ENCODE results near the gene CGNL1.

Gene CGNL1

GRCh38 chr15:57575363-57575762 is 199.1 kb downstream of the CGNL1 start:
- no peak for DNase-seq (ENCODE audit: low spot score)

- no peak for DNase-seq (ENCODE audit: low spot score)
These were observed 202.1 kb downstream of the CGNL1 start for GRCh38 chr15:57578288-57578900.

GRCh38 chr15:57580428-57580827 is 204.1 kb downstream of the CGNL1 start:
- no peak for DNase-seq (ENCODE audit: low spot score)

GRCh38 chr15:57580866-57581265 is 204.6 kb downstream of the CGNL1 start:
- no peak for DNase-seq (ENCODE audit: low spot score)

DNA sequence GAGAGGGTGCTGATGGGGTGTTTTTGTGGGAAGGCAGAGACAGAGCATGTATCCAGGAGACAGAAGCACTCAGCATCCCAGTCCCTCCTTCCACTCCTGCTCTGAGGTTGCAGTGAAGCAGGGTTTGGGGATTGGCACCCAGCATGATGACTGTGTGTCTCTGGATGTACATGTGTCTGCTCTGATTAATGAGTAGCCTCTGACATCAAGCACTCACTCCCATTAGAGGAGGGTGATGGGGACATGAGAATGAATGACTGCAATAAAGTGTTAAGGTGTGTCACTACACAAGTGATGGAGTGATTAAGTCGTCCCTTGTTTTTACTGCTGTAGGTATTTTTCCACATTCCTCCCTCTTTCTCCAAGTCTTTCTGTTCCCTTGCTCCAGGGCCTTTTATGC is 205.8 kb downstream of the CGNL1 start:
- DNase-seq (ENCODE audit: low spot score), result no peak

GRCh38 chr15:57583282-57583681 is 207.0 kb downstream of the CGNL1 start:
- no peak for DNase-seq (ENCODE audit: low spot score)

- no peak for DNase-seq (ENCODE audit: low spot score)
These were observed 207.4 kb downstream of the CGNL1 start for GRCh38 chr15:57583720-57584119.

- no peak for DNase-seq (ENCODE audit: low spot score)
These were observed 210.5 kb downstream of the CGNL1 start for GRCh38 chr15:57586661-57587424.

GRCh38 chr15:57589281-57589680 is 213.0 kb downstream of the CGNL1 start:
- no peak for DNase-seq (ENCODE audit: low spot score)

DNA sequence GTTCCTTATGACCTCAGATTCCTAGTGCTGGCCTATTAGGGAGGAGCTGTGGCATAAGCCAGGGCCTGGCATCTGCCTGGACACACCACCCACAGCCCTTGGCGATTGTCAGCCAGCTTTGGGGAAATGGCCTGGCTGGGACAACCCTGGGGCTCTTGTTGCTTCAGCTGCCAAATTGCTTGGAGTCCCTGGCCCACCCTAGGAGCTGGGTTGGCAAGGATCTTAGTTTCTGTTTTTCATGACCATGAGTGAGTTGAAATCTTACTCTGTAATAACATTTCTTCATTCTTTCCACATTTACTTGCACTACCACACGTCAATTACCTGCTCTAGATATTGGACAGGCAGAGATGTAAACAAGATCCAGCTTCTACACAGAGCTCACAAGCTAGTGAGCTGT is 213.4 kb downstream of the CGNL1 start:
- no peak for DNase-seq (ENCODE audit: low spot score)

GRCh38 chr15:57591237-57591821 is 215.0 kb downstream of the CGNL1 start:
- DNase-seq (ENCODE audit: low spot score), result no peak

DNA sequence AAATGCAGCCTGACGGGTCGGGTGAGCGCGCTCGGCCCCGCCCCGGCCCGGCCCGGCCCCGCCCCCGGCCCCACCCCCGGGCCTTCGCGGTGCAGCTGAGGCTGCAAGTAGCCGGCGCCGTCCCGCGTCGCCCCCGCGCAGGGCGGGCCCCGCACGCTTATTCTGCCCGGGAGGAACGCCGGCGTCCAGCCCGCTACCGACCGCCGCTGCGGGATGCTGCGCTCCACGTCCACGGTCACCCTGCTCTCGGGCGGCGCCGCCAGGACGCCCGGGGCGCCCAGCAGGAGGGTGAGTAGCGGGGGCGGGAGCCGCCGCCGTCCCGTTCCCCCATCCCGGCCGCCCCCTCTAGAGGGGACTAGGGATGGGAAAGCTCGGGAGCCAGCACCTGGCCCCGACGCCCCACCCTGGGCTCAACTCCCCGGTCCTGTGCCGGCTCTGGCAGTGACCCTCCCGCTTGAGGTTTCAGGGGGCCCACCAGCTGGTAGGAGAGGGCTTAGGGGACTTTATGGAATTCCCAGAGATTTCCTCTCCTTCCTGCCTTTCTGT is 215.6 kb downstream of the CGNL1 start, which contains the start of gene MYZAP:
TSS of gene MYZAP (plus strand) at position 83 of the 546 bp plus-strand sequence. CDS start at position 214, 131 bp downstream.
- DNase-seq (ENCODE audit: low spot score), result peak; percentile 51

DNA sequence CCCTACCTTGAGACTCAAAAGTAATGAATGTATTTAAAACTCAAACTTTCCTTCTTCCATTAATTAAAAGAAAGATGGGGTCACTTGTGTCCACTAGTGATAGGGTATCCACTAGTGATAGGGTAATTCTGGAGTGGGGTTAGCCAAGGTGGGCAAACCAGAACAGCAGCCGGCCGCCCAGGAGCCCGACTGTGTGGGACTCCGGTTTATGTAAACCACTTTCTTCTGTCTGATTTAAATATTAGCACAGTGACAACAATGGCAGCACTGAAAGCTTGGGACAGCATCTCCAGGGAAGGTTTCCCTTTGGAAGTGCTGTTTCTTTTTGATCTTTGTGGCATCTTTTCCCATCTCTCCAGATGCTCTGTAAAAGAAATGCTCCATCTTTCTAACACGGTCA is 216.1 kb downstream of the CGNL1 start:
- no peak for DNase-seq (ENCODE audit: low spot score)

DNA sequence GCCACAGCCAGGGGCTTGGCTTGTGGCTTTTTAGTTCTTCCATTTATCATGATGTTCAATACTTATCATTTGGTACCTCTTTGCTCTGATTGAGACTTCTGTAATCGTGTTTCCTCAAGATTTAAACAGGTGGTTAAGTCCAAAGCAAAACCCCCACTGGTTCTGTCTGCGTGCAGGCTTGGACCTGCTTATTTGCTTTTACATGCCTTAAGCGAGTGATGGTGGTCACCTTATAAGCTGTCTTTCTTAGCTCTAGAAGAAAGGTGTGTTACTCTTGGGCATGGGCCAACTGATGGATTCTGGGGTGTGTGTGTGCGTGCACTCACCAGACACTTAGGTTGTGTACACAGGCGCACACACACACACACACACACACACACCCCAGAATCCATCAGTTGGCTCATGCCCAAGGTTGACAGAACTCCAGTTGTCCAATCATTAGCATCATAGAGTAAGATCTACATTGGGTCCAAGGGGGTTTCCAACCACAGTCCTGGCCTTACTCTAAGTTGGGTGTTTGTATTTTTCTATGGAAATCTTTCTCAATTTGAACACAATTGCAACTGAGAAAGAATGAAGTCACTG is 216.6 kb downstream of the CGNL1 start:
- no peak for DNase-seq (ENCODE audit: low spot score)

- DNase-seq (ENCODE audit: low spot score), result no peak
These were observed 218.2 kb downstream of the CGNL1 start for GRCh38 chr15:57594479-57594878.

GRCh38 chr15:57595011-57595866 is 218.9 kb downstream of the CGNL1 start:
- DNase-seq (ENCODE audit: low spot score), result no peak

- DNase-seq (ENCODE audit: low spot score), result no peak
These were observed 220.1 kb downstream of the CGNL1 start for GRCh38 chr15:57596301-57596855.

- no peak for DNase-seq (ENCODE audit: low spot score)
These were observed 220.7 kb downstream of the CGNL1 start for GRCh38 chr15:57596978-57597377.

DNA sequence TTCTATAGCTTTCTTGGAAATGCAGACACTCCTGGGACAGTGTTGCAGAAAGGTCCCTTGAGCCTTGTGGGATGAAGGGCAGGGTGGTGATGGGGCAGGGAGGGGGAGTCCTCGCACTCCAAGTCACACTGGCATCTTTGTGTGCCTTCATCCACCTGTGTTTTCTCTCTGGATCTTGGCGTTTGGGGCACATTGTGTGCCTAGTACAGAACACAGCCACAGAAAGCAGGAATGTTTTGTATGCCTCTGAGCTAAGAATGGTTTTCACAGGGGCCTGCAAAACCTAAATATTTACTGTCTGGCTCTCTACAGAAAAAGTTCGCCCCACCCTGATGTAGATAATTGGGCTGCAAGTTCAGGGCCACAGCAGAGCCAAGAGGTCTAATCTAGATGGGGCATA is 221.1 kb downstream of the CGNL1 start:
- DNase-seq (ENCODE audit: low spot score), result no peak

GRCh38 chr15:57598346-57598745 is 222.0 kb downstream of the CGNL1 start:
- no peak for DNase-seq (ENCODE audit: low spot score)

- no peak for DNase-seq (ENCODE audit: low spot score)
These were observed 223.0 kb downstream of the CGNL1 start for GRCh38 chr15:57599296-57599810.

Measured in CD4-positive, alpha-beta T cell treated with Interleukin-6 at 100 ng/mL for 8 hours (primary cell).